Suprapubic skin (tissue), 4 donors: ENCODE measurements around the gene CEACAM4. TPM values are rescaled to one million over a fixed set of nuclear protein-coding genes. Genes with fewer than 3 reads are reported as not detected.

ENCODE experiments used
- DNase-seq, 2 donors: peaks; one replicate each; pipeline ENCODE4 v3.0.0-alpha.2; 2019; ENCODE audit warnings: low spot score in 2 of 2
- H3K27ac ChIP-seq: fragments of 200-600 bp; sonication (generic); one replicate; pipeline ENCODE4 v1.5.1; 2019
- H3K27me3 ChIP-seq: fragments of 200-600 bp; sonication (generic); one replicate; pipeline ENCODE4 v1.5.1; 2019
- H3K36me3 ChIP-seq: fragments of 200-600 bp; sonication (generic); one replicate; pipeline ENCODE4 v1.5.1; 2019
- H3K4me1 ChIP-seq: fragments of 200-600 bp; sonication (generic); one replicate; pipeline ENCODE4 v1.5.1; 2019
- H3K4me3 ChIP-seq: fragments of 200-600 bp; sonication (generic); one replicate; pipeline ENCODE4 v1.5.1; 2019; ENCODE audit warnings: mild to moderate bottlenecking
- H3K9me3 ChIP-seq: fragments of 200-600 bp; sonication (generic); one replicate; pipeline ENCODE4 v1.5.1; 2019
- EP300 ChIP-seq: sonication (generic); formaldehyde crosslinking; IDR thresholded peaks from one replicate; pipeline ENCODE4 v1.6.1; 2017; ENCODE audit warnings: antibody characterized with exemption
- POLR2A ChIP-seq, 2 donors: fragments of 450-650 bp; IDR thresholded peaks; one replicate each; pipeline ENCODE4 v1.6.1; 2017; ENCODE audit warnings: antibody characterized with exemption in 2 of 2, mild to moderate bottlenecking in 2 of 2, moderate library complexity in 2 of 2
- POLR2AphosphoS5 ChIP-seq, 3 donors: sonication (generic); formaldehyde crosslinking; IDR thresholded peaks; one replicate each; pipeline ENCODE4 v1.6.1; 2017; ENCODE audit warnings: antibody characterized with exemption in 3 of 3
- WGBS: methylation state at CpG from one replicate; pipeline ENCODE4 v1.1.5; 2018; 5-methylcytosine and 5-hydroxymethylcytosine counted together
- total RNA-seq, 4 donors: library from RNA; depleted of rRNA; stranded (reverse); fragments of >200 nt; gene quantifications; one replicate each; pipeline ENCODE4 v1.1.0, GENCODE V29; 2016
- TF ChIP-seq, protein P1 (sequence below), 2 donors: fragments of 200-600 bp in 1 of 2; fragments of 450-650 bp in 1 of 2; sonication (generic) in 1 of 2; IDR thresholded peaks; one replicate each; pipeline ENCODE4 v1.5.1; 2016 to 2019; ENCODE audit warnings: antibody characterized with exemption in 2 of 2, mild to moderate bottlenecking in 1 of 2, moderate library complexity in 1 of 2

The CEACAM4 gene
- total RNA-seq, 4 donors from 2014 or later: 1.9 TPM; not detected in 3

DNA sequence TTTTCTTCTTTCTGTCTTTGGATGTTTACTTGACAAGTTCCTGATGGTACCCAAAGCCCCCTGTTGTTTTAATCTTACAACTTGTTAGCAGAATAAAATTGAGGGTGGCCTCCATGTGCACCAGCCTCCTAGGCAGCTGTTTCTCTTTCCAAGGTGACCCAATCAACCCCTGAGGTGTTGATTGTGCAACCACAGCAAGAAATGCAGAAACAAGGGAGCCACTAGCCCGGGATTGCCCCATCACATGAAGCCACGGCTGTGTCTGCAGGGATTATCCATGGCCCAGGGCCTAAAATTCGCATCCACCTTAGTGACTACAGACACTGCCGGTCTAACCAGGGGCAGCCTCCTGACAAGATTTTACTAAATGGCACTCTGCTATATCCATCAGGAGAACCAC lies 14.4 kb downstream of the CEACAM4 start:
- TF ChIP-seq, protein P1, sequence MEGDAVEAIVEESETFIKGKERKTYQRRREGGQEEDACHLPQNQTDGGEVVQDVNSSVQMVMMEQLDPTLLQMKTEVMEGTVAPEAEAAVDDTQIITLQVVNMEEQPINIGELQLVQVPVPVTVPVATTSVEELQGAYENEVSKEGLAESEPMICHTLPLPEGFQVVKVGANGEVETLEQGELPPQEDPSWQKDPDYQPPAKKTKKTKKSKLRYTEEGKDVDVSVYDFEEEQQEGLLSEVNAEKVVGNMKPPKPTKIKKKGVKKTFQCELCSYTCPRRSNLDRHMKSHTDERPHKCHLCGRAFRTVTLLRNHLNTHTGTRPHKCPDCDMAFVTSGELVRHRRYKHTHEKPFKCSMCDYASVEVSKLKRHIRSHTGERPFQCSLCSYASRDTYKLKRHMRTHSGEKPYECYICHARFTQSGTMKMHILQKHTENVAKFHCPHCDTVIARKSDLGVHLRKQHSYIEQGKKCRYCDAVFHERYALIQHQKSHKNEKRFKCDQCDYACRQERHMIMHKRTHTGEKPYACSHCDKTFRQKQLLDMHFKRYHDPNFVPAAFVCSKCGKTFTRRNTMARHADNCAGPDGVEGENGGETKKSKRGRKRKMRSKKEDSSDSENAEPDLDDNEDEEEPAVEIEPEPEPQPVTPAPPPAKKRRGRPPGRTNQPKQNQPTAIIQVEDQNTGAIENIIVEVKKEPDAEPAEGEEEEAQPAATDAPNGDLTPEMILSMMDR (IDR thresholded peaks at IDR 0.05): no peak
- no peak for TF ChIP-seq POLR2AphosphoS5 (IDR thresholded peaks at IDR 0.05)
- no peak for TF ChIP-seq EP300
- no peak for TF ChIP-seq POLR2A (IDR thresholded peaks at IDR 0.05)
- no peaks in the 10 kb centered on the region for H3K36me3 ChIP-seq
- peaks cover 20% of the 10 kb centered on the region for H3K27me3 ChIP-seq
- no peak overlapping the region for H3K27ac ChIP-seq
- no peaks in the 10 kb centered on the region for H3K4me1 ChIP-seq
- no peak overlapping the region for H3K4me3 ChIP-seq
- no peak for DNase-seq
- WGBS: 83% methylated on average over 4 of the region's 4 CpGs
- no peaks in the 10 kb centered on the region for H3K9me3 ChIP-seq

- H3K4me1 ChIP-seq: no peaks in the 10 kb centered on the region
- H3K27me3 ChIP-seq: peaks cover 19% of the 10 kb centered on the region
- no peak overlapping the region for H3K4me3 ChIP-seq
- no peaks in the 10 kb centered on the region for H3K9me3 ChIP-seq
- no peak for DNase-seq
- no peaks in the 10 kb centered on the region for H3K36me3 ChIP-seq
- TF ChIP-seq, protein P1 (IDR thresholded peaks at IDR 0.05): no peak
- TF ChIP-seq EP300: no peak
- TF ChIP-seq POLR2AphosphoS5 (IDR thresholded peaks at IDR 0.05): no peak
- no peak for TF ChIP-seq POLR2A (IDR thresholded peaks at IDR 0.05)
- no peak overlapping the region for H3K27ac ChIP-seq
Observed at GRCh38 chr19:41610789-41611188, 16.1 kb downstream of the CEACAM4 start.

DNA sequence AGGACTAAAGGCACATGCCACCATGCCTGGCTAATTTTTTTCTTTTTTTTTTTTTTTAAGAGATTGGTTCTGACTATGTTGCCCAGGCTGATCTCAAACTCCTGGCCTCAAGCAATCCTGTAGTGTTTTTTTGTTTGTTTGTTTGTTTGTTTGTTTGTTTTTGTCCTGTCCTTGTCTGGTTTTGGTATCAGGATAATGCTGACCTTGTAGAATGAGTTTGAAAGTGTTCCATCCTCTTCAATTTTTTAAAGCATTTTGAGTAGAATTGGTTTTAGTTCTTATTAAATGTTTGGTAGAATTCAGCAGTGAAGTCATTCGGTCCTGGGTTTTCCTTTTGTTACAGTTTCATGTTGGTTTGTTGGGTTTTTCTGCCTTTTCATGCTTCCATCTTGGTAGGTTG lies 19.2 kb downstream of the CEACAM4 start:
- Histone ChIP-seq H3K4me3 (no peak overlapping the region), H3K36me3 (no peaks in the 10 kb centered on the region), H3K27ac (no peak overlapping the region), H3K4me1 (no peaks in the 10 kb centered on the region), H3K9me3 (no peaks in the 10 kb centered on the region), H3K27me3 (peaks cover 5% of the 10 kb centered on the region)
- DNase-seq: no peak
- 92% methylated on average over 1 of the region's 1 CpG for WGBS
- TF ChIP-seq EP300 (no peak), POLR2AphosphoS5 (IDR thresholded peaks at IDR 0.05) (no peak), POLR2A (IDR thresholded peaks at IDR 0.05) (no peak)
- TF ChIP-seq, protein P1 (IDR thresholded peaks at IDR 0.05): no peak

DNA sequence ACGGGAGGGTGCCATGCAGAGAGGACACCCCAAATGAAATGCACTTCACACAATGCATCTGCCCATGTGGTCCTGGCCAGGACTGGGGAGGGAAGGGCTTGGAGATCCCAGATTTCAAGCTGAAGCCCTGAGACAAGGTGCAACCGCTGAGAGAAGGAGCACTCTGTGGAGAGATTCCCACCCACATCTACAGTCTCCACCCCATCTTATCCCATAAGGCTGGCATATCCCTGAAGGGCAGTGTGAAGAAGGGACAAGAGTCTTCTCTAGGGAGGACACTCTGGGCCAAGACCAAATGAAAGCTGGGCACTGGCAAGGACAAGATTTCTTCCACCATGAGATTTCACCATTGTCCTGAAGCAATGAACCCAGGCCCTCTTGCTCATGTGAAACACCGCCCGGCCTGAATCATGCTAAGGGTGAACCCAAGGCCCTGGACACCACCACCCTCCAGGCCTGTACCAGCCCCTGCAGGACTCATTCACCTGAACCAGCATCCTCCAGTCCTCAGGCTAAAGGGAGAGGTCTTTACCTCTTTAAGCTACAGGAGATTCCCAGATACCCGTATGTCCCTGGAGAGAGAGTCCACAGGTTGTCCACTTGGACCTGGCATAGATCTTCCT lies 20.5 kb downstream of the CEACAM4 start:
- TF ChIP-seq, protein P1 (IDR thresholded peaks at IDR 0.05): no peak
- TF ChIP-seq EP300 (no peak), POLR2AphosphoS5 (IDR thresholded peaks at IDR 0.05) (no peak), POLR2A (IDR thresholded peaks at IDR 0.05) (no peak)
- WGBS: 80% methylated on average over 5 of the region's 5 CpGs
- DNase-seq: no peak
- no peaks in the 10 kb centered on the region for H3K9me3 ChIP-seq
- peaks cover 9% of the 10 kb centered on the region for H3K27me3 ChIP-seq
- no peak overlapping the region for H3K4me3 ChIP-seq
- no peaks in the 10 kb centered on the region for H3K4me1 ChIP-seq
- H3K36me3 ChIP-seq: no peaks in the 10 kb centered on the region
- no peak overlapping the region for H3K27ac ChIP-seq

DNA sequence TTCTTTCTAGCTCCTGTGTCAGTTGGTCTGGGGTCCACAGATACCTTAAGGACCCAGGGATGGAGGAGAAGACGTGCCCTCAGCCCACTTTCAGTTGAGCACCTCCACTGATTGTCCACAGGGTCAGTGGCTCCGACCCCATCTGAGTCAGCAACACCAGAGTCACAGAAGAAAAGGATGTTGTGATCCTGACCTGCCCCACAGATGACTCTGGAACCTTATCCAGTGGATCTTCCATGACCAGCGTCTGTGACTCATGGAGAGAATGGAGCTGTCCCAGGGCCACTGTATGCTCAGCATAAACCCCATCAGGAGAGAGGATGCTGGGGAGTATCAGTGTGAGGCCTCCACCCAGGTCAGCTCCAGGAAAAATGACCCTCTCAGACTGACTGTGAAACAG lies 22.0 kb downstream of the CEACAM4 start:
- no peak overlapping the region for H3K4me3 ChIP-seq
- no peak overlapping the region for H3K27ac ChIP-seq
- no peaks in the 10 kb centered on the region for H3K9me3 ChIP-seq
- TF ChIP-seq, protein P1 (IDR thresholded peaks at IDR 0.05): no peak
- TF ChIP-seq EP300 (no peak), POLR2A (IDR thresholded peaks at IDR 0.05) (no peak), POLR2AphosphoS5 (IDR thresholded peaks at IDR 0.05) (no peak)
- no peak for DNase-seq
- no peaks in the 10 kb centered on the region for H3K36me3 ChIP-seq
- no peaks in the 10 kb centered on the region for H3K4me1 ChIP-seq
- WGBS: 50% methylated on average over 3 of the region's 3 CpGs
- H3K27me3 ChIP-seq: peaks cover 18% of the 10 kb centered on the region
